H1 (cell line): ENCODE data around the gene SCFD1. TPM values are rescaled to one million over a fixed set of nuclear protein-coding genes. Genes with fewer than 3 reads are reported as not detected.

Experiments used
- CTCF ChIA-PET: fragments of 300-600 bp; sonication (Branson Sonifier 250); formaldehyde crosslinking; loops from one replicate; lab custom pipeline; 2021; ENCODE audit not compliant: partially characterized antibody; lab: Charles Lee
- POLR2A ChIA-PET: fragments of 300-600 bp; sonication (Branson Sonifier 250); formaldehyde crosslinking; loops from one replicate; lab custom pipeline; 2021; ENCODE audit warnings: inconsistent platforms; ENCODE audit not compliant: partially characterized antibody; lab: Charles Lee
- DNase-seq, 2 experiments: peaks; one replicate each; pipeline versions ENCODE4 v3.0.0 to v3.0.0-alpha.2; 2010 to 2022; ENCODE audit warnings: low spot score in 2 of 2, low read depth in 1 of 2, mixed read lengths in 1 of 2
- FAIRE-seq: peaks from 2 replicates; lab custom pipeline; 2011; peaks lifted over from hg19 to GRCh38; lab: Jason Lieb, UNC
- H2AFZ ChIP-seq: 2 replicates; pipeline ENCODE4 v1.8.1; 2012; ENCODE audit warnings: low read length, inconsistent platforms
- H2AK5ac ChIP-seq: 2 replicates; pipeline ENCODE4 v1.6.1; 2013; ENCODE audit warnings: low read depth, low read length
- H2BK120ac ChIP-seq: replicated peaks from 2 replicates; pipeline ENCODE3; 2013; ENCODE audit warnings: low read depth, low read length, inconsistent platforms
- H2BK12ac ChIP-seq: 2 replicates; pipeline ENCODE4 v1.6.1; 2013; ENCODE audit warnings: low read depth, low read length
- H2BK15ac ChIP-seq: 2 replicates; pipeline ENCODE4 v1.6.1; 2013; ENCODE audit warnings: low read length
- H2BK20ac ChIP-seq: 2 replicates; pipeline ENCODE4 v1.6.1; 2013; ENCODE audit warnings: low read length
- H2BK5ac ChIP-seq: 2 replicates; pipeline ENCODE4 v1.6.1; 2013; ENCODE audit warnings: low read depth, low read length
- H3K14ac ChIP-seq: 2 replicates; pipeline ENCODE4 v1.6.1; 2013; ENCODE audit warnings: inconsistent platforms; ENCODE audit not compliant: insufficient read length
- H3K18ac ChIP-seq: 2 replicates; pipeline ENCODE4 v1.6.1; 2013; ENCODE audit warnings: low read length; ENCODE audit errors: extremely low read depth
- H3K23ac ChIP-seq: 2 replicates; pipeline ENCODE4 v1.6.1; 2013; ENCODE audit warnings: inconsistent platforms; ENCODE audit not compliant: insufficient read length
- H3K23me2 ChIP-seq: 2 replicates; pipeline ENCODE4 v1.6.1; 2013; ENCODE audit warnings: low read depth, low read length
- H3K27ac ChIP-seq: 2 replicates; pipeline ENCODE4 v1.6.1; 2011; ENCODE audit warnings: low read depth, low read length, inconsistent platforms
- H3K27me3 ChIP-seq, 4 experiments: replicated peaks in 1 of 4; 1 replicate in 1 of 4; 2 replicates in 3 of 4; pipeline versions ENCODE4 v1.6.1 to v1.8.1; 2011 to 2013; ENCODE audit warnings: low read length in 3 of 4, mild to moderate bottlenecking in 3 of 4, inconsistent platforms in 2 of 4, mixed read lengths in 2 of 4, moderate library complexity in 1 of 4; ENCODE audit not compliant: control insufficient read depth in 3 of 4, insufficient read depth in 3 of 4; ENCODE audit errors: extremely low read depth in 1 of 4
- H3K36me3 ChIP-seq, 4 experiments: 2 replicates each; pipeline versions ENCODE4 v1.6.1 to v1.8.1; 2011 to 2013; ENCODE audit warnings: mild to moderate bottlenecking in 4 of 4, low read length in 3 of 4, moderate library complexity in 2 of 4, control low read depth in 1 of 4, inconsistent platforms in 1 of 4; ENCODE audit not compliant: insufficient read depth in 4 of 4, control insufficient read depth in 2 of 4
- H3K4ac ChIP-seq: replicated peaks from 2 replicates; pipeline ENCODE3; 2013; ENCODE audit warnings: low read length, low read depth, mixed read lengths, inconsistent platforms; ENCODE audit not compliant: insufficient read length
- H3K4me1 ChIP-seq, 4 experiments: replicated peaks in 1 of 4; 1 replicate in 1 of 4; 2 replicates in 3 of 4; pipeline versions ENCODE4 v1.6.1 to v1.8.1; 2011 to 2013; ENCODE audit warnings: low read length in 3 of 4, inconsistent platforms in 2 of 4, mixed read lengths in 1 of 4; ENCODE audit not compliant: insufficient read depth in 4 of 4, control insufficient read depth in 3 of 4
- H3K4me2 ChIP-seq, 2 experiments: 2 replicates each; pipeline versions ENCODE4 v1.6.1 to v1.8.1; 2011 to 2013; ENCODE audit warnings: low read depth in 2 of 2, low read length in 2 of 2, control low read depth in 1 of 2, inconsistent platforms in 1 of 2, mild to moderate bottlenecking in 1 of 2; ENCODE audit not compliant: insufficient read depth in 1 of 2
- H3K4me3 ChIP-seq, 4 experiments: fragments of 200-600, 300-600 bp in 1 of 4; sonication (generic), shearing (Covaris generic), sonication (Bioruptor Twin) in 1 of 4; 2 replicates each; pipeline versions ENCODE4 v1.5.1 to v1.8.1; 2011 to 2016; ENCODE audit warnings: low read length in 4 of 4, low read depth in 3 of 4, control low read depth in 2 of 4, inconsistent platforms in 2 of 4, mild to moderate bottlenecking in 2 of 4, mixed read lengths in 1 of 4, moderate library complexity in 1 of 4; ENCODE audit not compliant: insufficient read depth in 2 of 4; ENCODE audit errors: extremely low read depth in 1 of 4
- H3K56ac ChIP-seq: replicated peaks from 2 replicates; pipeline ENCODE3; 2013; ENCODE audit warnings: low read depth, mild to moderate bottlenecking, mixed read lengths, low read length, inconsistent platforms; ENCODE audit not compliant: insufficient read length
- H3K79me1 ChIP-seq: 2 replicates; pipeline ENCODE4 v1.6.1; 2013; ENCODE audit warnings: low read depth, low read length, control low read depth
- H3K79me2 ChIP-seq, 2 experiments: 2 replicates each; pipeline versions ENCODE4 v1.6.1 to v1.8.1; 2012 to 2013; ENCODE audit warnings: low read length in 2 of 2, mild to moderate bottlenecking in 2 of 2, inconsistent platforms in 1 of 2; ENCODE audit not compliant: insufficient read depth in 2 of 2, control insufficient read depth in 1 of 2
- H3K9ac ChIP-seq, 4 experiments: replicated peaks in 1 of 4; 1 replicate in 1 of 4; 2 replicates in 3 of 4; pipeline versions ENCODE4 v1.6.1 to v1.8.1; 2011 to 2013; ENCODE audit warnings: low read depth in 3 of 4, low read length in 3 of 4, control low read depth in 2 of 4, mild to moderate bottlenecking in 2 of 4, moderate library complexity in 2 of 4, inconsistent platforms in 1 of 4; ENCODE audit errors: extremely low read depth in 1 of 4
- H3K9me3 ChIP-seq, 2 experiments: 2 replicates each; pipeline versions ENCODE4 v1.6.1 to v1.8.1; 2012 to 2013; ENCODE audit warnings: mild to moderate bottlenecking in 2 of 2, moderate library complexity in 2 of 2, control low read depth in 1 of 2, inconsistent platforms in 1 of 2, low read depth in 1 of 2, low read length in 1 of 2, mixed read lengths in 1 of 2; ENCODE audit not compliant: insufficient read depth in 2 of 2
- H4K20me1 ChIP-seq, 2 experiments: replicated peaks in 1 of 2; 2 replicates each; pipeline versions ENCODE3 to v1.8.1; 2011 to 2013; ENCODE audit warnings: inconsistent platforms in 2 of 2, low read length in 2 of 2, mild to moderate bottlenecking in 1 of 2; ENCODE audit not compliant: insufficient read depth in 2 of 2, control insufficient read depth in 1 of 2
- H4K5ac ChIP-seq: 2 replicates; pipeline ENCODE4 v1.6.1; 2013; ENCODE audit warnings: low read length, low read depth, mixed read lengths, inconsistent platforms; ENCODE audit not compliant: insufficient read length
- H4K8ac ChIP-seq: 2 replicates; pipeline ENCODE4 v1.8.0; 2013; ENCODE audit warnings: mild to moderate bottlenecking, moderate library complexity, low read length, inconsistent platforms; ENCODE audit not compliant: insufficient read depth; ENCODE audit errors: extremely low read depth
- H4K91ac ChIP-seq: replicated peaks from 2 replicates; pipeline ENCODE3; 2013; ENCODE audit warnings: low read length, mixed read lengths, inconsistent platforms; ENCODE audit not compliant: insufficient read length
- ASH2L ChIP-seq: fragments of 200-600, 300-600 bp; sonication (generic); IDR thresholded peaks from one replicate; pipeline ENCODE4 v1.7.1; 2017; ENCODE audit warnings: low read length
- polyA plus RNA-seq, 7 experiments: library from polyadenylated mRNA; depleted of rRNA in 3 of 7; stranded (reverse) in 5 of 7; unstranded in 2 of 7; fragments of >200 nt in 5 of 7; fragments of 200-250 nt in 2 of 7; gene quantifications; 1 replicate in 5 of 7; 2 replicates in 1 of 7; 4 replicates in 1 of 7; pipeline versions ENCODE4 v1.2.1 to v1.2.3, GENCODE V29; 2011 to 2013; ENCODE audit warnings: missing spikeins in 2 of 7, mixed read lengths in 2 of 7
- total RNA-seq: library from RNA; stranded (reverse); fragmentation: NEBNext Ultra II Directional; extraction: Animal tissue kit (Norgen Biotek cat#: 25700); gene quantifications from 2 replicates; pipeline ENCODE4 v1.2.1, GENCODE V29; 2021
- TF ChIP-seq, protein P1 (sequence below), 3 experiments: IDR thresholded peaks; 1 replicate in 2 of 3; 2 replicates in 1 of 3; pipeline versions ENCODE4 v1.5.1 to v1.6.1; 2011; ENCODE audit warnings: low read length in 3 of 3, mild to moderate bottlenecking in 3 of 3, inconsistent platforms in 2 of 3, low read depth in 1 of 3, moderate library complexity in 1 of 3; ENCODE audit not compliant: insufficient read depth in 1 of 3; ENCODE audit errors: control extremely low read depth in 1 of 3

Gene SCFD1
- total and polyA plus RNA-seq, 2 of the 8 experiments (the other 6 are each of a cell fraction or from before 2014, with no cell fraction given): 32.8 to 64.5 TPM

DNA sequence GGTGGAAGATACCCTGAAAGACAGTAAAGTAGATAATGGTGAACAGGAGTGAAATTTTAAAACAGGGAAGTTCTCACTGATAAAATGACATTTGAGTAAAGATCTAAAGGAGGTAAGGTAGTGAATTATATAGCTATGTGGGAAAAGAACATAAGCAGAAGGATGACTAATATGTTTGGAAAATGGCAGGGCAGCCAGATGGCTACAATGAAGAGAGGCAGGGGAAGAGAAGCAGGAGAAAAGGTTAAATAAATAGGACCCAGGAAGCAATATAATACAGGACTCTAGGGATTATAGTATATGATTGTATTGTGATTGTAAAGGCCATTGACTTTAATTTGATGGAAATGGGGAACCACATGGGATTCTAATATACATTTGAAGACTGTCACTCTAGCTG lies 33.0 kb downstream of the SCFD1 start:
- ChIA-PET POLR2A (interaction anchor here (1.1 kb wide), 1 partner anchor 33 kb away, joined by 3 read pairs; no protein-coding TSS in a partner anchor), CTCF (interaction anchor here (0.6 to 3.0 kb wide), 3 partner anchors 27 to 47 kb away, joined by 3 to 16 read pairs (median 5); no protein-coding TSS in a partner anchor)
- no peak overlapping the region for H3K23ac ChIP-seq
- peaks cover 2 to 63% (median 24%) of the 10 kb centered on the region in 4 experiments; a peak in 6 of 8 replicates for H3K36me3 ChIP-seq
- H3K14ac ChIP-seq: no peak overlapping the region
- no peak overlapping the region for H2BK120ac ChIP-seq
- H4K91ac ChIP-seq: no peak overlapping the region
- H4K5ac ChIP-seq: no peak overlapping the region
- H3K4ac ChIP-seq: no peak overlapping the region
- H2BK5ac ChIP-seq: no peak overlapping the region
- H3K9ac ChIP-seq: no peak overlapping the region
- no peak overlapping the region for H3K18ac ChIP-seq
- H4K20me1 ChIP-seq: peaks cover 0 to 4% of the 10 kb centered on the region in 2 experiments
- no peak overlapping the region for H3K4me3 ChIP-seq
- FAIRE-seq (no peak), DNase-seq (no peak)
- H2AK5ac ChIP-seq: no peak overlapping the region
- H3K9me3 ChIP-seq: no peaks in the 10 kb centered on the region
- H2AFZ ChIP-seq: no peak overlapping the region
- no peaks in the 10 kb centered on the region for H3K27me3 ChIP-seq
- H4K8ac ChIP-seq: no peak overlapping the region
- no peaks in the 10 kb centered on the region for H3K4me1 ChIP-seq
- no peak overlapping the region for H2BK15ac ChIP-seq
- H3K79me2 ChIP-seq: no peaks in the 10 kb centered on the region
- H3K79me1 ChIP-seq: no peaks in the 10 kb centered on the region
- no peak overlapping the region for H3K4me2 ChIP-seq
- H2BK20ac ChIP-seq: no peak overlapping the region
- no peak overlapping the region for H2BK12ac ChIP-seq
- H3K27ac ChIP-seq: no peak overlapping the region
- no peaks in the 10 kb centered on the region for H3K23me2 ChIP-seq
- no peak overlapping the region for H3K56ac ChIP-seq
- TF ChIP-seq ASH2L: no peak
- TF ChIP-seq, protein P1, sequence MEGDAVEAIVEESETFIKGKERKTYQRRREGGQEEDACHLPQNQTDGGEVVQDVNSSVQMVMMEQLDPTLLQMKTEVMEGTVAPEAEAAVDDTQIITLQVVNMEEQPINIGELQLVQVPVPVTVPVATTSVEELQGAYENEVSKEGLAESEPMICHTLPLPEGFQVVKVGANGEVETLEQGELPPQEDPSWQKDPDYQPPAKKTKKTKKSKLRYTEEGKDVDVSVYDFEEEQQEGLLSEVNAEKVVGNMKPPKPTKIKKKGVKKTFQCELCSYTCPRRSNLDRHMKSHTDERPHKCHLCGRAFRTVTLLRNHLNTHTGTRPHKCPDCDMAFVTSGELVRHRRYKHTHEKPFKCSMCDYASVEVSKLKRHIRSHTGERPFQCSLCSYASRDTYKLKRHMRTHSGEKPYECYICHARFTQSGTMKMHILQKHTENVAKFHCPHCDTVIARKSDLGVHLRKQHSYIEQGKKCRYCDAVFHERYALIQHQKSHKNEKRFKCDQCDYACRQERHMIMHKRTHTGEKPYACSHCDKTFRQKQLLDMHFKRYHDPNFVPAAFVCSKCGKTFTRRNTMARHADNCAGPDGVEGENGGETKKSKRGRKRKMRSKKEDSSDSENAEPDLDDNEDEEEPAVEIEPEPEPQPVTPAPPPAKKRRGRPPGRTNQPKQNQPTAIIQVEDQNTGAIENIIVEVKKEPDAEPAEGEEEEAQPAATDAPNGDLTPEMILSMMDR (IDR thresholded peaks at IDR 0.05; ENCODE audit: control extremely low read depth in 1 of 3, insufficient read depth in 1 of 3, low read depth in 1 of 3, low read length in 3 of 3): no peak
